MG63 (cell line): ENCODE measurements around the gene RGS9. TPM values are rescaled to one million over a fixed set of nuclear protein-coding genes. Genes with fewer than 3 reads are reported as not detected.
"Not testable (repeated sequence)": the region's sequence is repeated elsewhere in the genome, so short reads cannot be mapped to it uniquely, and the experiment has no call there.

ENCODE experiments used
- DNase-seq: peaks from one replicate; pipeline ENCODE4 v3.0.0-alpha.2; 2020
- H3K27me3 ChIP-seq: fragments of 250-450 bp; sonication (Bioruptor Pico); 2 replicates; pipeline ENCODE4 v1.5.1; 2020; ENCODE audit warnings: mild to moderate bottlenecking, moderate library complexity
- H3K36me3 ChIP-seq: fragments of 250-450 bp; sonication (Bioruptor Pico); 2 replicates; pipeline ENCODE4 v1.5.1; 2020; ENCODE audit warnings: mild to moderate bottlenecking, moderate library complexity
- H3K4me3 ChIP-seq: fragments of 250-450 bp; sonication (Bioruptor Pico); 2 replicates; pipeline ENCODE4 v1.5.1; 2020; ENCODE audit warnings: mild to moderate bottlenecking, moderate library complexity
- H3K9me3 ChIP-seq: fragments of 250-450 bp; sonication (Bioruptor Pico); 2 replicates; pipeline ENCODE4 v1.5.1; 2020; ENCODE audit warnings: mild to moderate bottlenecking, moderate library complexity
- total RNA-seq: library from RNA; depleted of rRNA; stranded (reverse); fragments of >200 nt; shearing (Covaris generic); gene quantifications from 2 replicates; pipeline ENCODE4 v1.2.3, GENCODE V29; 2014; ENCODE audit warnings: low replicate concordance

Gene RGS9
- total RNA-seq, 1 experiment from 2014 or later: 0.53 TPM

DNA sequence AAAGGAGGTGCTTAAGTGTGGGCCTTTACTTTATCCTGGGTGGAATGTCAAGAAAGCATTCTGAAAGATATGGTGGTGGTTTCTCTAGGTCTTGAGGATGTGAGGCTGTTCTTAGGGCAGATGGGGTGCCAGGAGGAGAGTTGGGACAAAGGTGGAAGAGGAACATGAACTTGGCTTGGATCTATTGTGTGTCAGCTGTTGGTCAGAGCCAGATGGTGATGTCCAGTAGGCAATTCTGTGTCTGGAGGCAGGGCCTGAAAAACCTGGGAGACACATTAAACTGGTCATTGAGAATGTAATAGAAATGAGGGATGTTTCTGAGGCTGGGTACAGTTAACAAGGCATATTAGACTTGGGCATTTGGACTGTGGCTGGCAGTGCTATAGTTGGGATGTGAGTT lies 32.6 kb upstream of the RGS9 start:
- no peak for DNase-seq

DNA sequence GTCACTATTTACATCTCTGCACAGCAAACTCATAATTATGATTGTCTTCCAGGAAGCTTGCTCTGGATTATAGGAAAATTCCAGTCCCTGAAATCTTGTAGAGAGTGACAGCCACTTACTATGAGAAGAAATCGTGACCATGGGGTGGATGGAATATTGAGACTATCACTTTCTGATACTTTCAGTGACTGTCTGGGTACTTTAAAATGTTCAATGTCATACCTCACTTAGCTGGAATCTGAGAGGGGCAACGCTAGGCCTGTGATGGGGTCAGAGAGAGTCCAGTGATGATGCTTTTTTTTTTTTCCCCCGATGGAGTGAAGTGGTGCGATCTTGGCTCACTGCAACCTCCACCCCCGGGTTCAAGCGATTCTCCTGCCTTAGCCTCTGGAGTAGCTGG lies 32.2 kb upstream of the RGS9 start:
- Histone ChIP-seq H3K4me3 (no peak overlapping the region), H3K9me3 (peaks cover 10% of the 10 kb centered on the region), H3K27me3 (0 out of 2 replicates have a peak, but pooled peaks cover 2% of the 10 kb centered on the region), H3K36me3 (no peaks in the 10 kb centered on the region)
- no peak for DNase-seq

More for the DNA sequence above, 32.6 kb upstream of the RGS9 start:
- Histone ChIP-seq H3K27me3 (0 out of 2 replicates have a peak, but pooled peaks cover 2% of the 10 kb centered on the region), H3K36me3 (no peaks in the 10 kb centered on the region), H3K4me3 (no peak overlapping the region), H3K9me3 (peaks cover 7% of the 10 kb centered on the region)

DNA sequence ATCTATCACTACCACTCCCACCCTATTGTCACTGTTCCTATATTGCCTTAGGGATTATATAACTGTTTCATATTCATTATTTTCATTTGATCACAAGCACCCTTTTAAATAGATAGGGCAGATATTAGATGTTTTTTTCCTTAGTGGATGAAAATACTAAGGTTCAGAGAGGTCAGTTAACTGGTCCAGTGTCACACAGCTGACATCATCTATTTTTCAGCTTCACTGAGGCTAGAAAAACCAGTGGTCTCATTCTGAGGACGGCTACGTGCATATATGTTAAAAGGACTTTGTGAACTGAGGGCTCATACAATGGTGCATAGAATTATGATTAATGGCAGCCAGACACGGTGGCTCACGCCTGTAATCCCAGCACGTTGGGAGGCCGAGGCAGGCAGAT lies 29.0 kb upstream of the RGS9 start:
- no peak for DNase-seq
- H3K9me3 ChIP-seq: peaks cover 10% of the 10 kb centered on the region
- H3K27me3 ChIP-seq: 0 out of 2 replicates have a peak, but pooled peaks cover 2% of the 10 kb centered on the region
- H3K4me3 ChIP-seq: no peak overlapping the region
- no peaks in the 10 kb centered on the region for H3K36me3 ChIP-seq

DNA sequence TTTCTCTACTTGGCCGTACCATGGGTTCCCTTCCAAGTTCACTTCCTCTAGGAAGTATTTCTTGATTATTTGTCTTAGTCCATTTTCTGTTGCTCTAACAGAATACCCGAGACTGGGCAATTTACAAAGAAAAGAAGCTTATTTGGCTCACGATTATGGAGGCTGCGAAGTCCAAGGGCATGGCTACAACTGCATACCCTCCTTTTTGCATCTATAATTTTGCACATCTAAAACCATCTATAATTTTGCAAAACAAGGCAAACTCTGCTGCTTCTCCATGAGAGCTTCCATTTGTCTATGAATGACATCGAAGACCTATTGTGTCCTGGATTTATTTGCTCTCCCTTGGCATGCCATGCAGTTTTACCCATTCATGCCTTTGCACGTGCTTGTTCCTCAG lies 27.6 kb upstream of the RGS9 start:
- no peak for DNase-seq
- peaks cover 11% of the 10 kb centered on the region for H3K9me3 ChIP-seq
- H3K4me3 ChIP-seq: no peak overlapping the region
- H3K27me3 ChIP-seq: peaks cover 9% of the 10 kb centered on the region
- H3K36me3 ChIP-seq: no peaks in the 10 kb centered on the region

DNA sequence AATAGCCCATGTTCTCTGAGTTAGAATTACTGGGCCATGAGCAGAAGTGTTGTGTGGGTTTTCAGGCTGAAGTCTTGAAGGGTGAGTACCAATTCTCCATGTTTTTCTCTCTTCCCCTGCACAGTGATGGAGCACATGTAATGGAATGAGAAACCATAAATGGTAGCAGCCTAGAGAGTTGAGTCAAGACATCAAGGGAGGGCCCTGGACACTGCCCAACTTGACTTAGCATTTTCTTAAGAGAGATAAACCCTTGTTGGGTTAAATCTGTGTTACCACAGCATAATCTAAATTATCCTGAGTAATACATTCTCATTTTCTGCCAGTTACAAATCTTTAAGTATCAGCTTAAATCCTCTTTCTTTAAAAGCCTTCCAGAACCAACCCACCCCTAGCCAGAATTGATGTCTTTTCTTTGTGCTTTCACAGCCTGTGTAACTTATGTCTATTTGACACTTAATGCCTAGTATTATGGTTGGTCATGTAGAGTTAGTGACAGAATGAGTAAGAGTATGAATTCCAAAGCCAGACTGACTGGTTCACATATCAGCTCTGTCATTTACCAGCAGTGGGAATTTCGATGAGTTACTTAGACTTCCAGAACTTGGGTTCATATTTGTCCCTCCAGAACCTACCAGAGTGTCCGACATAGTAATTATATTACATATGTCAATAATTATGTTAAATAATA lies 27.0 kb upstream of the RGS9 start:
- peak; percentile 41 for DNase-seq
- peaks cover 11% of the 10 kb centered on the region for H3K9me3 ChIP-seq
- H3K36me3 ChIP-seq: no peaks in the 10 kb centered on the region

DNA sequence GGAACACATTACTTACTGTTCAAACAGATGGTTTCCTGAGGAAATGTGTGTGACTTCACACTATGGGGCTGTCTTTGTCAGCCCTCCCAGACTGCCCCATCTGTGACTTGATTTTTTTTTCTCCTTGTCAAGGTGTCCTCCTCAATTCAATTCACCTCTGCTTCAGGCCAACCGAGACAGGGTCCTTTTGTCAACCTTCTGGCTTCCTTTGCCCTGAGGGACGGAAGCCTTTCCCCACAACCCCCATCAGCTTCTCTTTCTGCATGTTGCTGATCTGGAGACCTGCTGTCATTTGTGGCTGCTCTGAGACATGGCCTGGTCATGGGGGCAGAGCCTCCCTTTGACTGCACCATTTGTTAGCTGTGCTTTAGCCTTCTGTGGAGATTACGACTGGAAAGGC lies 21.3 kb upstream of the RGS9 start:
- peaks cover 7% of the 10 kb centered on the region for H3K27me3 ChIP-seq
- DNase-seq: no peak
- 0 out of 2 replicates have a peak, but pooled peaks cover 2% of the 10 kb centered on the region for H3K9me3 ChIP-seq
- no peak overlapping the region for H3K4me3 ChIP-seq
- no peaks in the 10 kb centered on the region for H3K36me3 ChIP-seq

More for the DNA sequence above, 27.0 kb upstream of the RGS9 start:
- H3K27me3 ChIP-seq: peaks cover 9% of the 10 kb centered on the region
- no peak overlapping the region for H3K4me3 ChIP-seq

DNA sequence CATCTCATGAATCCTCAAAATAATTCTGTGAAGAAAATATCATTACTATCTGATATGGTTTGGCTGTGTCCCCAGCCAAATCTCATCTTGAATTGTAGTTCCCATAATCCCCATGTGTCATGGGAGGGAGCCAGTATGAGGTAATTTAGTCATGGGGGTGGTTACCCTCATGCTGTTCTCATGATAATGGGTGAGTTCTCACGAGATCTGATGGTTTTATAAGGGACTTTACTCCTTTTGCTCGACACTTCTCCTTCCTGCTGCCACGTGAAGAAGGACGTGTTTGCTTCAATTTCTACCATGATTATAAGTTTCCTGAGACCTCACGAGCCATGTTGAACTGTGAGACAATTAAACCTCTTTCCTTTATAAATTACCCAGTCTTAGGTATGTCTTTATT lies 20.7 kb upstream of the RGS9 start:
- DNase-seq, H3K9me3 ChIP-seq, H3K4me3 ChIP-seq, H3K36me3 ChIP-seq, H3K27me3 ChIP-seq: not testable (repeated sequence)

DNA sequence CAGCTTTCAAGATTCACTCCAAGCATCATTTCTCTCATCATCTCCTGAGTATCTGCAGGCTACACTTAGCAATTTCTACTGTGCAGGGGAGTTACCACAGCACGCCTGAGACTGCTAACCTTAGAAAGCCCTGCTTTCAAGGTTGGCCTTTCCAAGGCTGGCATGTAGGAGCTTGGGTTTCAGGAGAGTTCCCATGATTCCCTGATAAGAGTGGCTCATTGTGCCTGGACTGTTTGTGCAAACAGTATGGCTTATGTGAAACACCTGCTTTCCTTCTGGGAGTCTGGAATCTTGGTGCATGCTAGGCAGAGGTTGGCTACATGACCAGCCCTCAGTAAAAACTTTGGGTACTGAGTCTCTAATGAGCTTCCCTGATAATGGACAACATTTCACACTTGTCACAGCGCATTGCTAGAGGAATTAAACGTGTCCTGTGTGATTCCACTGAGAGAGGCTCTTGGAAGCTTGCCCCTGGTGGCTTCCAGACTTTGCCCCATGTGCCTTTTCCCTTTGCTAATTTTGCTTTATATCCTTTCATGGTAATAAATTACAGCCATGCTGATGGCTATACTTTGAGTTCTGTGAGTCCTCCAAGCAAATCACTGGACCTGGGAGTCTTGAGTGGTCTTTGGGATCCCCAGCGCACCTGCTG lies 19.7 kb upstream of the RGS9 start:
- no peaks in the 10 kb centered on the region for H3K36me3 ChIP-seq
- H3K4me3 ChIP-seq: no peak overlapping the region
- peaks cover 7% of the 10 kb centered on the region for H3K27me3 ChIP-seq
- DNase-seq: no peak
- H3K9me3 ChIP-seq: 0 out of 2 replicates have a peak, but pooled peaks cover 2% of the 10 kb centered on the region

DNA sequence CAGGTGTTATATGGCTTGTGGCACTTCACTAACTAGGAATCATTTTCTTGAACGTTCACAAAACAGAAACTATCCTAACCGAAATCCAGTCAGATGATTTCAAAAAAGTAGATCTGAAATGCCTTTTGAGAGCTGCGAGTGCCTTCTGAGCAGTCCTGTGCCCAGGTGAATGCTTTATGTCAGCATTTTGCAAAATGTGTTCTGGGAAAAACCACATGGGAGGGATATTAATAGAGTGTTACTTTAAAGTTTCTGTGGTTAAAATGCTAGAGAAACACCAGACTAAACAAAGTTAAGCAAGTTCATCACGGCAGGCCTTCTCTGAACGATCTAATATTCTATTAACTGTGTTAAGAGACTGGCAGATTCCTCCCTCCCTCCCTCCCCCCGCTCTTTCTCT lies 15.8 kb upstream of the RGS9 start:
- H3K4me3 ChIP-seq: no peak overlapping the region
- no peaks in the 10 kb centered on the region for H3K9me3 ChIP-seq
- no peaks in the 10 kb centered on the region for H3K36me3 ChIP-seq
- no peak for DNase-seq
- no peaks in the 10 kb centered on the region; the same call in 1 of the 2 replicates for H3K27me3 ChIP-seq

DNA sequence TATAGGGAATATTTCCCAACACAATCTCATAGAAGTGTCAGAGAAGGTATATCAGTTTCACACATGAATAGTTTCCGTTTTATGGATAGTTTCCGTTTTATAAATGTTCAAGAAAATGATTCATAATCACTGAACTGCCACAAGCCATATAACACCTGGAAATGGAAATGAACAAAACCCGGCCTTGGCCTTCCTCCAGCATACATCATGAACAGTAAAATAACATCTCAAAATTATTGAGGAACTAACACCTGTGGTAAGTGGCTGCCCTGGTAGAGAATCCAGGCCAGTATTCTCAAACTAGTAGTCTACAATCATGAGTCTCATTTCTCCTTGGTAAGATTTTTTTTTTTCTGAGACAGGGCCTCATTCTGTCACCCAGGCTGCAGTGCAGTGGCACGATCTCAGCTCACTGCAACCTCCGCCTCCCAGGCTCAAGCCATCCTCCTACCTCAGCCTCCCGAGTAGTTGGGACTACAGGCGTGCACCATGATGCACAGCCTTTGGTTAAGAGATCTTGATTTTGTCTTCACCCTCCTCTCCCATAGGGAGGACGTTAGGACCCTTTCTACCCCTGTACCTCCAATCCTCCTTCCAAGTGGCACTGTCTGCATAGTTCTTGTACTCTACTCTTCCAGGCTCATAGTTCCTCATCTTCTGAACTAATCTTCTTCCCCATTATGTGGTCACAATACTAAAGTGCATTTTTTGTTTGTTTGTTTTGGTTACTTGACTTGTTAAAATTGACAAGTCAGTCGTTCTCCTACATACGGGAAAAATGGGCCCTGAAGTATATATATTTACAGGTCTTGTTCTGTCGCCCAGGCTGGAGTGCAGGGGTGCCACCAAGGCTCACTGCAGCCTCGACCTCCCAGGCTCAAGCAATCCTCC lies 15.0 kb upstream of the RGS9 start:
- H3K4me3 ChIP-seq: peak overlapping the region; percentile 76
- DNase-seq: no peak

DNA sequence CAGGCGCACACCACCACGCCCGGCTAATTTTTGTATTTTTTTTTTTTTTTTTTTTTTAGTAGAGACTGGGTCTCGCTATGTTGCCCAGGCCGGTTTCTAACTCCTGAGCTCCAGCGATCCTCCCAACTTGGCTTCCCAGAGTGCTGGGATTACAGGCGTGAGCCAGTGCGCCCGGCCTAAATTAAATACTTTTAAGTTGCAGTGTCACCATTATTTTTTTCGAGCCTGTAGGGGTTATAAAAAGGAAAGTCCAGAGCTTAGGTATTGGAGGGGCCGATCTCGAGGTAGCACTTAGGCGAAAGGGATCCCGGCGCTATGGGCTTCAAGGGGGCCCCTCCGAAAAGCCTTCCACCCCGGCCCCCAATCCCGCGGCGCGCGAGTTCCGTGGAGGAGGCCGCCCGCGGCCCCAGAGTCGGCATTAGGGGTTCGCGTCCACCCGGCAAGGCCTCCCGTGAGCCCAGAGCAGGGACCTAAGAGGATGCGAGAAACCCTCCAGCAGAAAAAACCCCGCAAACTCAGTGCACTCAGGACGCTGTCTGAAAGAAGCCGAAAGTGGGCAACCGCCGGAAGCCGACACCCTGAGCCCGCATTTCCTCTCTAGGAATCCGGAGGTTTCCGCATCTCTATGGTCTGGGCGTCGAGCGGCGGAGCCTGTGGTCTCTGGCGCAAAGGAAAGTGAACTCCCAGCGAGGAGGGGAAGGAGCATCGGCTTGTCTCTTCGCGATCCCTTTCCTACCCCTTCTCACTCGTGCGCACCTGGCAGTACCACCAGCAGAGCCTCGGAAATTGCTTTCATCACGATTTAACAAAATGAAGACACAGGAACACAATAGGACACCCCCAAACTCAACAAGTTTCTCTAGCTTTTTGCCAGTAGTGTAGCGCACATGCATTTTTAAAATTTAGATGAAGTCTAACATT lies 14.1 kb upstream of the RGS9 start:
- peak; percentile 92 for DNase-seq
- no peaks in the 10 kb centered on the region for H3K9me3 ChIP-seq
- H3K4me3 ChIP-seq: peak overlapping the region; percentile 76
- no peaks in the 10 kb centered on the region for H3K27me3 ChIP-seq
- no peaks in the 10 kb centered on the region for H3K36me3 ChIP-seq

More for the DNA sequence above, 15.0 kb upstream of the RGS9 start:
- Histone ChIP-seq H3K9me3 (no peaks in the 10 kb centered on the region), H3K27me3 (no peaks in the 10 kb centered on the region), H3K36me3 (no peaks in the 10 kb centered on the region)

DNA sequence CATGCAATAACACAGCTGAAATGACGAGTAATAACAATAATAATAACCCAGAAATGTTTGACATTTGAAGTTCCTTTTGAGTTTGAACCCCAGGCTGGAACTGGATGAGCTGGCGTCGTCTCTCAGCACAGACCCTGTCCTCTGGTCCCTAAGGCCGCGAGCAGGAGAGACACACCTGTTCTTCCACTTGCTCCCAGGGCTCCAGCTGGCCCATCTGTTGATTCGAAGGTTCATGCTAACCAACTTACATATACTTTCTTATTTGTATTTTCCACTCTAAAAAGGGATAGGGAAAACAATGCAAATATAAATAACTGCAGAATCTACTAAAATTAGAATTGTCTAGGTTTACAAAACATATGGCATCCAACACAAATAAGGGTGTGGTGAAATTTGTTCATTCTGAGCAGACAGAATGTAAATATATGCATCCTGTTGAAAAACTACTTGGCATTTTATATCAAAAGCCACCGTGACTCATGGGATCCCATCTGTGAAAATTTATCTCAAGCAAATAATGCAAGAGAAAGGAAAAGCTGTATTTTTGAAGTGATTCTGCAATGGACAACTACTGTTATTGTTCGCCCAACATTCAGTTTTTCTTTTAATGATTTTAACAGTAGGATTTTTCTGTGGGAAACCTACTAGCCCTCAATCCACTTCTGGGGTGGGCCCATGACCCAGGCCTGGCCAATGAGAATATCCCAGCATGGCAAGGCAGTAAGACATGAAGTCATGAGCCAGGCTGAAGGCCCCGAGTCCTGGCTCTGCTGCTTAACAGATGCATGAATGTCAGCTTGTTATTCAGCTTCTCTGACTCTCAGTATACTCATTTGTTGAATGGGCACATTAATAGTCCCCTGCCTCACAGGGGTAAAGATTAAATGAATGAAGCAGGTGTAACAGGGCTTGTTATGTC lies 13.2 kb upstream of the RGS9 start:
- peak; percentile 54 for DNase-seq
- H3K27me3 ChIP-seq: 0 out of 2 replicates have a peak, but pooled peaks cover 3% of the 10 kb centered on the region
- peak overlapping the region; percentile 76 for H3K4me3 ChIP-seq
- no peaks in the 10 kb centered on the region for H3K36me3 ChIP-seq
- no peaks in the 10 kb centered on the region for H3K9me3 ChIP-seq

DNA sequence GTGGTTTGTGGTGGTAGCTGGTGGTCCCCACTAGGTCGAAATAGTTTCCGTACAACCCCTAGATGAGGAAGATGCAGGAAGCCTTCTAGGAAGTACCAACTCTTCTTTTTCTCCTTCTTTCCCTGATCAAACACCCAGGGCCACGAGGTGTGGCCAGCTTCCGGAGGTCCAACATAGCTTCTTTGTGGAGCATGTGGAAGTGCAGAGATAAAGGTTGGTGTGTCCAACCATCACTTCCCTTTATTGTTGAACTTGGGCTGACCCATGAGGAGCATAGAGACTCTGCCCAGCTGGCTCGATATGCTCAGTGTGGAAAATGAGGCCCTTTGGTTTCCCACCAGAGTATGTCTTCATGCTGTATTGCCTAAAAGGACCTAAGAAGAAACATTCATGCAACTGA lies 6.3 kb upstream of the RGS9 start:
- H3K27me3 ChIP-seq: 0 out of 2 replicates have a peak, but pooled peaks cover 3% of the 10 kb centered on the region
- no peaks in the 10 kb centered on the region for H3K36me3 ChIP-seq
- H3K9me3 ChIP-seq: no peaks in the 10 kb centered on the region
- no peak for DNase-seq
- H3K4me3 ChIP-seq: no peak overlapping the region

DNA sequence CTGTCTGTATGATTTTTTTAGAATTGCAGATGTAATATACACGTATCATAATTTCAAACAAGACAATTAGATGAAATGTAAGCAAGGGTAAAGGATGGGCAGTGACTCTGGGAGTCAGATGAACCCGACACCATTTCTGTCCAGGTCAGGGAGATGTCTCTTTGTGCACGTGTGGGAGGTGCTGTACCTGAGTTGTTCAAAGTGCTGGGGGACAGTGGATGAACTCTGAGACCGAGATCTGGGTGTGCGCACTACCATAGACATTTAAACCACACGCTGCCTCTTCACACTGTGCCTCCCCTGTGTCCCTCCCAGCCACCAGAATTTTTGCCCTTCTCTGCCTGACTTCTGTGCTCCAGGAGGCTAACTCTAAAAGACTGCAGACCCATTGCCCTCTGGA lies 5.9 kb upstream of the RGS9 start:
- H3K4me3 ChIP-seq: no peak overlapping the region

DNA sequence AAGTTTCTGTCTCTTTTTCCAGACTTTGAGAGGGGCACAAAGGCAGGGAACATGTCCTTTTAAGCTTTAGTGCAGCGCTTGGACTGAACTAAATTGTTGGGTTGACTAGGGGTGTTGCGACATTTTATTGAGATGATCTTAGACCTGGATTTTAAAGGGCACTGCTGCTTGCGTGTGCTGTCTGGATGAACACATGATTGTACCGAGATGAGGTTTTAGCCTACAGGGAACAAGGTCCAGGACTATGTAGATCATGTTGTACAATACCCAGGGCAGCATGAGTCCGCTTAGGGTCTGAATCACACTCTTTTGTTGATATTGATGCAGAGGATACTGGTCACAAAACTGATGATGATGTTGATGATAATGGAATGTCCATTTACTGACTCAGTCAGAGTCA lies 5.2 kb upstream of the RGS9 start:
- peak; percentile 75 for DNase-seq
- Histone ChIP-seq H3K9me3 (no peaks in the 10 kb centered on the region), H3K36me3 (no peaks in the 10 kb centered on the region), H3K4me3 (no peak overlapping the region), H3K27me3 (0 out of 2 replicates have a peak, but pooled peaks cover 3% of the 10 kb centered on the region)

More for the DNA sequence above, 5.9 kb upstream of the RGS9 start:
- 0 out of 2 replicates have a peak, but pooled peaks cover 3% of the 10 kb centered on the region for H3K27me3 ChIP-seq
- H3K36me3 ChIP-seq: no peaks in the 10 kb centered on the region
- H3K9me3 ChIP-seq: no peaks in the 10 kb centered on the region
- no peak for DNase-seq
